GM12891 (cell line): Measurements from ENCODE around the gene CACTIN.

Experiments used
- POLR2A ChIP-seq: IDR thresholded peaks from 2 replicates; pipeline ENCODE4 v1.6.1; 2011; ENCODE audit warnings: low read depth, low read length, control low read depth
- POLR2AphosphoS5 ChIP-seq: IDR thresholded peaks from 2 replicates; pipeline ENCODE4 v1.6.1; 2011; ENCODE audit warnings: low read depth, low read length, control low read depth
- SPI1 ChIP-seq: IDR thresholded peaks from 2 replicates; pipeline ENCODE4 v1.6.1; 2011; ENCODE audit warnings: low read depth, low read length, control low read depth
- TAF1 ChIP-seq: IDR thresholded peaks from 2 replicates; pipeline ENCODE4 v1.6.1; 2011; ENCODE audit warnings: low read depth, low read length, control low read depth

DNA sequence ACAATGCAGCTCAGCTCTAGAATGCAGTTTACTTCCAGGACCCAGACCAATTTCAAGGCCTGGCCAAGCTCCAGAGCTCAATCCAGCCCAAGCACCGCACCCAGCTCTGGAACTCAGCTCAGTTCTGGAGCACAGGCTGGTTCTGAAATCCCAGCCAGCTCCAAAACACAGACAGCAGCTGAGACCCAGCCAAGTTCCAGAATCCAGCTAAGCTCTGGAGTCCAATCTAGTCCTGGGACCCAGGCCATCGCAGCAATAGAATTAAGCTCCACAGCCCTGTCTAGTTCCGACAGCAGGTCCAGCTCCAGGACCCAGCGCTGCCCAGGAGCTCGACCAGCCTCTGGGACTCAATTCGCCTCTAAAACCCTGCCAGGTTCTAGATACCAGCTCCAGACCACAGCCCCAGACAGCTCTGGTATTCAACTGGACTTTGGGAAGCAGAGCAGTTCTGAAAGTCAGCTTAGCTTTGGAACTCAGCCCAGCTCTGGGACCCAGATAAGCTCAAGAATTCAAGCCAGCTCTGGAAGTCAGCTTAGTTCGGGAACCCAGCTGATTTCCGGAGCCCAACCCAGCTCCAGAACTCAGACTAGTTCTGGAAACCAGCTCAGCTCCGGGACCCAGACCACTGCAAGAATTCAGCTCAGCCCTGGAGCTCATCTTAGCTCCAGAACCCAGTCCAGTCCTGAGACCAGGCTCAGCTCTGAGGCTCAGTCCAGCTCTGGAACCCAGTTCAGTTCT is 34.5 kb downstream of the CACTIN start:
- TF ChIP-seq TAF1 = no peak
- no peak for TF ChIP-seq POLR2AphosphoS5
- TF ChIP-seq POLR2A = no peak
- no peak for TF ChIP-seq SPI1
